ENCODE measurements around the gene PFKFB3. TPM values are rescaled to one million over a fixed set of nuclear protein-coding genes. Genes with fewer than 3 reads are reported as not detected.
A peak's percentile ranks its signal among the peaks of the same experiment; 100 is the strongest.

The PFKFB3 gene
- total and polyA plus RNA-seq, 2 experiments from 2014 or later, result 21.6 to 26.2 TPM

- DNase-seq (ENCODE audit: low spot score), result no peak
- H3K27me3 ChIP-seq, result peaks cover 5% of the 10 kb centered on the region
- H3K9me3 ChIP-seq (ENCODE audit: low read depth), result no peaks in the 10 kb centered on the region
- peaks cover 20% of the 10 kb centered on the region for H3K4me1 ChIP-seq (ENCODE audit: insufficient read depth)
- peak overlapping the region; percentile 99 for H3K4me2 ChIP-seq
- H3K4me3 ChIP-seq, result peak overlapping the region; percentile 27
- 4% methylated on average over 29 of the region's 29 CpGs for WGBS (ENCODE audit: low lambda C conversion rate, missing lambda C conversion rate)
- peaks cover 24% of the 10 kb centered on the region for H3K79me2 ChIP-seq
- H3K27ac ChIP-seq, result no peak overlapping the region
- no peak for TF ChIP-seq EZH2 (IDR thresholded peaks at IDR 0.05; ENCODE audit: borderline replicate concordance)
- no peak for TF ChIP-seq CTCF (IDR thresholded peaks at IDR 0.05; ENCODE audit: poor library complexity)
- TF ChIP-seq EZH2phosphoT487 (IDR thresholded peaks at IDR 0.05; ENCODE audit: low read depth, severe bottlenecking, unreplicated experiment), result no peak
- peak overlapping the region; percentile 65 for H2AFZ ChIP-seq
- H3K36me3 ChIP-seq (replicated peaks; ENCODE audit: insufficient read depth, low read depth), result no peaks in the 10 kb centered on the region
- peaks cover 16% of the 10 kb centered on the region for H4K20me1 ChIP-seq (ENCODE audit: insufficient read depth, poor library complexity, severe bottlenecking)
- no peaks in the 10 kb centered on the region for H3K9me2 ChIP-seq (replicated peaks; ENCODE audit: insufficient read depth)
These were observed 541 bp upstream of the PFKFB3 start for GRCh38 chr10:6202098-6202683.

GRCh38 chr10:6203331-6204062 lies 765 bp downstream of the PFKFB3 start:
- Histone ChIP-seq H3K36me3 (replicated peaks; ENCODE audit: insufficient read depth, low read depth) (no peaks in the 10 kb centered on the region), H2AFZ (peak overlapping the region; percentile 55), H3K4me3 (peak overlapping the region; percentile 77), H3K4me2 (peak overlapping the region; percentile 93), H3K27me3 (peaks cover 5% of the 10 kb centered on the region), H3K27ac (peak overlapping the region; percentile 93), H3K79me2 (peaks cover 37% of the 10 kb centered on the region), H4K20me1 (ENCODE audit: insufficient read depth, poor library complexity, severe bottlenecking) (peaks cover 21% of the 10 kb centered on the region), H3K9me3 (ENCODE audit: low read depth) (no peaks in the 10 kb centered on the region), H3K4me1 (ENCODE audit: insufficient read depth) (peaks cover 20% of the 10 kb centered on the region), H3K9me2 (replicated peaks; ENCODE audit: insufficient read depth) (no peaks in the 10 kb centered on the region)
- WGBS (ENCODE audit: low lambda C conversion rate, missing lambda C conversion rate), result under 1% methylated on average over 49 of the region's 76 CpGs
- TF ChIP-seq CTCF (IDR thresholded peaks at IDR 0.05; ENCODE audit: poor library complexity) (peak; percentile 13), EZH2 (IDR thresholded peaks at IDR 0.05; ENCODE audit: borderline replicate concordance) (no peak), EZH2phosphoT487 (IDR thresholded peaks at IDR 0.05; ENCODE audit: low read depth, severe bottlenecking, unreplicated experiment) (no peak)
- peak; percentile 87 for DNase-seq (ENCODE audit: low spot score)

GRCh38 chr10:6204063-6204340 lies 1.3 kb downstream of the PFKFB3 start:
- Histone ChIP-seq H2AFZ (peak overlapping the region; percentile 29), H3K79me2 (peaks cover 42% of the 10 kb centered on the region), H3K4me3 (peak overlapping the region; percentile 77), H3K9me2 (replicated peaks; ENCODE audit: insufficient read depth) (no peaks in the 10 kb centered on the region), H4K20me1 (ENCODE audit: insufficient read depth, poor library complexity, severe bottlenecking) (peaks cover 26% of the 10 kb centered on the region), H3K4me2 (peak overlapping the region; percentile 93), H3K4me1 (ENCODE audit: insufficient read depth) (peaks cover 20% of the 10 kb centered on the region), H3K27ac (peak overlapping the region; percentile 93), H3K9me3 (ENCODE audit: low read depth) (no peaks in the 10 kb centered on the region), H3K36me3 (replicated peaks; ENCODE audit: insufficient read depth, low read depth) (no peaks in the 10 kb centered on the region), H3K27me3 (peaks cover 5% of the 10 kb centered on the region)
- no peak for DNase-seq (ENCODE audit: low spot score)
- TF ChIP-seq EZH2 (IDR thresholded peaks at IDR 0.05; ENCODE audit: borderline replicate concordance), result no peak
- no peak for TF ChIP-seq CTCF (IDR thresholded peaks at IDR 0.05; ENCODE audit: poor library complexity)
- TF ChIP-seq EZH2phosphoT487 (IDR thresholded peaks at IDR 0.05; ENCODE audit: low read depth, severe bottlenecking, unreplicated experiment), result no peak
- WGBS (ENCODE audit: low lambda C conversion rate, missing lambda C conversion rate), result 3% methylated on average over 13 of the region's 28 CpGs
